WTC11 (cell line): ENCODE results near the gene SLC10A2. TPM values are rescaled to one million over a fixed set of nuclear protein-coding genes. Genes with fewer than 3 reads are reported as not detected.
A peak's percentile ranks its signal among the peaks of the same experiment; 100 is the strongest.

ENCODE experiments used
- ATAC-seq: fragments of 200-7000 bp; cut with Tn5 transposase; 2 replicates; pipeline ENCODE4 v1.10.0; 2021; ENCODE audit warnings: mild to moderate bottlenecking, moderate library complexity
- Bru-seq: library from RNA; stranded (reverse); fragments of 400-500 nt; gene quantifications from one replicate; lab custom pipeline; 2021; lab: Mats Ljungman, UMichigan
- CTCF ChIA-PET: fragments of 300-600 bp; sonication (Branson Sonifier 250); formaldehyde crosslinking; loops from one replicate; lab custom pipeline; 2021; ENCODE audit warnings: antibody characterized with exemption; lab: Charles Lee
- POLR2A ChIA-PET: fragments of 350-600 bp; sonication (Branson Sonifier 250); formaldehyde crosslinking; loops from one replicate; lab custom pipeline; 2021; ENCODE audit warnings: antibody characterized with exemption; lab: Charles Lee
- DNase-seq: peaks from one replicate; pipeline ENCODE4 v3.0.0; 2021; ENCODE audit warnings: low spot score
- H3K27ac Mint-ChIP-seq: 2 replicates; pipeline ENCODE4 v1.8.0; 2021; ENCODE audit warnings: mixed read lengths
- H3K27me3 Mint-ChIP-seq: 2 replicates; pipeline ENCODE4 v1.8.0; 2021; ENCODE audit warnings: low read depth, mild to moderate bottlenecking, moderate library complexity, mixed read lengths
- H3K36me3 Mint-ChIP-seq: 2 replicates; pipeline ENCODE4 v1.8.0; 2021; ENCODE audit warnings: mixed read lengths
- H3K4me1 Mint-ChIP-seq: 2 replicates; pipeline ENCODE4 v1.8.0; 2022; ENCODE audit warnings: mixed read lengths
- H3K4me3 Mint-ChIP-seq: 2 replicates; pipeline ENCODE4 v1.8.0; 2021; ENCODE audit warnings: mild to moderate bottlenecking, moderate library complexity, mixed read lengths
- H3K9me3 Mint-ChIP-seq: 2 replicates; pipeline ENCODE4 v1.8.0; 2021; ENCODE audit warnings: mixed read lengths
- ARID4B ChIP-seq: sonication (generic); formaldehyde crosslinking; IDR thresholded peaks from 2 replicates; pipeline ENCODE4 v1.8.0; 2023; ENCODE audit warnings: missing genetic modification reagents, mild to moderate bottlenecking, borderline replicate concordance
- E2F1 ChIP-seq: sonication (generic); formaldehyde crosslinking; IDR thresholded peaks from 2 replicates; pipeline ENCODE4 v1.8.0; 2022; ENCODE audit warnings: mild to moderate bottlenecking, missing genetic modification reagents
- E2F4 ChIP-seq: sonication (generic); formaldehyde crosslinking; IDR thresholded peaks from 2 replicates; pipeline ENCODE4 v1.8.1; 2022; ENCODE audit warnings: low read depth, mild to moderate bottlenecking, moderate library complexity, missing genetic modification reagents, borderline replicate concordance
- E2F5 ChIP-seq: sonication (generic); formaldehyde crosslinking; IDR thresholded peaks from 2 replicates; pipeline ENCODE4 v1.8.1; 2022; ENCODE audit warnings: mild to moderate bottlenecking, moderate library complexity, missing genetic modification reagents
- ELF4 ChIP-seq: sonication (generic); formaldehyde crosslinking; IDR thresholded peaks from 2 replicates; pipeline ENCODE4 v1.8.1; 2022; ENCODE audit warnings: low read depth, mild to moderate bottlenecking, moderate library complexity, missing genetic modification reagents
- ERG ChIP-seq: fragments of 250-450 bp; sonication (Bioruptor Pico); IDR thresholded peaks from 2 replicates; pipeline ENCODE4 v1.8.0; 2021; ENCODE audit warnings: mild to moderate bottlenecking
- ESRRA ChIP-seq: sonication (generic); formaldehyde crosslinking; IDR thresholded peaks from 2 replicates; pipeline ENCODE4 v1.8.1; 2022; ENCODE audit warnings: mild to moderate bottlenecking, missing genetic modification reagents, borderline replicate concordance
- GRHL2 ChIP-seq: fragments of 250-450 bp; sonication (Bioruptor Pico); IDR thresholded peaks from 2 replicates; pipeline ENCODE4 v1.8.0; 2022; ENCODE audit warnings: mild to moderate bottlenecking, moderate library complexity; ENCODE audit not compliant: insufficient replicate concordance, severe bottlenecking
- MXD4 ChIP-seq: fragments of 250-450 bp; sonication (Bioruptor Pico); IDR thresholded peaks from 2 replicates; pipeline ENCODE4 v1.8.0; 2021; ENCODE audit warnings: mild to moderate bottlenecking, moderate library complexity, borderline replicate concordance
- MYBL2 ChIP-seq: sonication (generic); formaldehyde crosslinking; IDR thresholded peaks from 2 replicates; pipeline ENCODE4 v1.8.1; 2023; ENCODE audit warnings: mild to moderate bottlenecking, moderate library complexity, missing genetic modification reagents
- NFATC4 ChIP-seq: fragments of 250-450 bp; sonication (Bioruptor Pico); IDR thresholded peaks from 2 replicates; pipeline ENCODE4 v1.9.0; 2021; ENCODE audit warnings: mild to moderate bottlenecking
- NR2C2 ChIP-seq: sonication (generic); formaldehyde crosslinking; IDR thresholded peaks from 2 replicates; pipeline ENCODE4 v1.8.0; 2022; ENCODE audit warnings: mild to moderate bottlenecking, missing genetic modification reagents
- TEAD1 ChIP-seq: sonication (generic); formaldehyde crosslinking; IDR thresholded peaks from 2 replicates; pipeline ENCODE4 v1.8.0; 2022; ENCODE audit warnings: mild to moderate bottlenecking, missing genetic modification reagents
- USF1 ChIP-seq: sonication (generic); formaldehyde crosslinking; IDR thresholded peaks from 2 replicates; pipeline ENCODE4 v1.8.0; 2022; ENCODE audit warnings: mild to moderate bottlenecking, missing genetic modification reagents
- ZNF423 ChIP-seq: fragments of 250-450 bp; sonication (Bioruptor Pico); IDR thresholded peaks from 2 replicates; pipeline ENCODE4 v2.1.2; 2022; ENCODE audit warnings: mild to moderate bottlenecking, moderate library complexity
- ZNF512 ChIP-seq: sonication (generic); formaldehyde crosslinking; IDR thresholded peaks from 2 replicates; pipeline ENCODE4 v1.8.1; 2022; ENCODE audit warnings: missing genetic modification reagents, borderline replicate concordance
- long read RNA-seq, 3 experiments: library from RNA in 1 of 3; library from capped mRNA in 1 of 3; library from polyadenylated mRNA in 1 of 3; unstranded in 2 of 3; stranded (forward) in 1 of 3; transcript quantifications; one replicate each; pipeline ENCODE4 v2.0.0, GENCODE V29; 2021
- total RNA-seq: library from RNA; stranded (reverse); gene quantifications from 3 replicates; pipeline ENCODE4 v1.2.3, GENCODE V29; 2021

The SLC10A2 gene
- total RNA-seq = not detected in 3 replicates
- not detected for Bru-seq, nascent RNA
- long read RNA-seq, experiment 1 = 0 reads
- long read RNA-seq, experiment 2 = 0 reads
- long read RNA-seq, experiment 3 = 0 reads

GRCh38 chr13:103066079-103066780 is at the start of gene SLC10A2:
Gene SLC10A2, minus strand, starts transcription at chr13:103066417. Its CDS starts 168 bp downstream, at chr13:103066249.
- CTCF ChIA-PET = no interaction called here

GRCh38 chr13:103107580-103107979 is 41.4 kb upstream of the SLC10A2 start:
- no peak overlapping the region for H3K4me3 Mint-ChIP-seq
- peaks cover 21% of the 10 kb centered on the region for H3K9me3 Mint-ChIP-seq
- ChIA-PET POLR2A (no interaction called here), CTCF (interaction anchor here (0.8 kb wide), 1 partner anchor 205 kb away, joined by 3 read pairs; no protein-coding TSS in a partner anchor)
- H3K36me3 Mint-ChIP-seq = peaks cover 12% of the 10 kb centered on the region
- H3K27me3 Mint-ChIP-seq = no peaks in the 10 kb centered on the region
- ATAC-seq = no peak
- H3K4me1 Mint-ChIP-seq = peaks cover 16% of the 10 kb centered on the region
- no peak for DNase-seq
- H3K27ac Mint-ChIP-seq = no peak overlapping the region
- TF ChIP-seq E2F1 (CRISPR knock-in tag) (no peak), MXD4 (CRISPR knock-in tag) (no peak), ELF4 (CRISPR knock-in tag) (no peak), NFATC4 (CRISPR knock-in tag) (no peak), MYBL2 (no peak), E2F4 (no peak), E2F5 (no peak), USF1 (CRISPR knock-in tag) (no peak), TEAD1 (CRISPR knock-in tag) (no peak)

More at GRCh38 chr13:103066079-103066780, at the start of gene SLC10A2:
- Mint-ChIP-seq H3K27ac (0 out of 2 replicates have a peak within 1 kb of the TSS, but pooled peaks have one; percentile 1), H3K9me3 (peaks cover 9% of the 10 kb centered on the region; the same call in 1 of the 2 replicates), H3K36me3 (no peaks in the 10 kb centered on the region), H3K27me3 (no peaks in the 10 kb centered on the region), H3K4me1 (peaks cover 66% of the 10 kb centered on the region), H3K4me3 (peak within 1 kb of the TSS; percentile 29)
- DNase-seq = no peak
- TF ChIP-seq ERG = no peak
- TF ChIP-seq ZNF423 (CRISPR knock-in tag) = no peak
- no peak for TF ChIP-seq ARID4B (CRISPR knock-in tag)
- TF ChIP-seq ZNF512 (CRISPR knock-in tag) = no peak
- TF ChIP-seq ESRRA (CRISPR knock-in tag) = no peak
- no peak for TF ChIP-seq GRHL2 (CRISPR knock-in tag)
- no peak for TF ChIP-seq NR2C2 (CRISPR knock-in tag)
- POLR2A ChIA-PET = no interaction called here
- ATAC-seq = no peak
